HFFc6 (cell line): ENCODE data around the gene GALNT17. TPM values are rescaled to one million over a fixed set of nuclear protein-coding genes. Genes with fewer than 3 reads are reported as not detected.

Experiments used
- DNase-seq: peaks from one replicate; pipeline ENCODE4 v3.0.0-alpha.2; 2018
- H3K27ac Mint-ChIP-seq: 2 replicates; pipeline ENCODE4 v1.8.0; 2020; ENCODE audit warnings: mild to moderate bottlenecking, mixed read lengths
- H3K27me3 Mint-ChIP-seq: 2 replicates; pipeline ENCODE4 v1.8.0; 2021; ENCODE audit warnings: mild to moderate bottlenecking, moderate library complexity, mixed read lengths; ENCODE audit not compliant: insufficient read depth
- H3K36me3 Mint-ChIP-seq: 2 replicates; pipeline ENCODE4 v1.8.0; 2021; ENCODE audit warnings: low read depth, mixed read lengths
- H3K4me1 Mint-ChIP-seq: 2 replicates; pipeline ENCODE4 v1.8.0; 2020; ENCODE audit warnings: low read depth, mixed read lengths
- H3K4me3 Mint-ChIP-seq: 2 replicates; pipeline ENCODE4 v1.8.0; 2020; ENCODE audit warnings: mild to moderate bottlenecking, moderate library complexity, mixed read lengths
- H3K9me3 Mint-ChIP-seq: 2 replicates; pipeline ENCODE4 v1.8.0; 2020; ENCODE audit warnings: mild to moderate bottlenecking, mixed read lengths
- CTCF ChIP-seq: fragments of 200-600 bp; sonication (generic); IDR thresholded peaks from 2 replicates; pipeline ENCODE4 v1.5.0; 2021; ENCODE audit warnings: antibody characterized with exemption, mild to moderate bottlenecking
- total RNA-seq, 6 experiments: library from RNA; stranded (reverse); fragmentation: NEBNext Ultra II Directional; extraction: Animal tissue kit (Norgen Biotek cat#: 25700); gene quantifications; 2 replicates in 1 of 6; 3 replicates in 5 of 6; pipeline ENCODE4 v1.2.3, GENCODE V29; 2021

The GALNT17 gene
- total RNA-seq, 6 experiments from 2014 or later: not detected

- peaks cover 61% of the 10 kb centered on the region for H3K9me3 Mint-ChIP-seq
- H3K4me1 Mint-ChIP-seq: no peaks in the 10 kb centered on the region
Measured at GRCh38 chr7:71361451-71362032, 229.6 kb downstream of the GALNT17 start.

DNA sequence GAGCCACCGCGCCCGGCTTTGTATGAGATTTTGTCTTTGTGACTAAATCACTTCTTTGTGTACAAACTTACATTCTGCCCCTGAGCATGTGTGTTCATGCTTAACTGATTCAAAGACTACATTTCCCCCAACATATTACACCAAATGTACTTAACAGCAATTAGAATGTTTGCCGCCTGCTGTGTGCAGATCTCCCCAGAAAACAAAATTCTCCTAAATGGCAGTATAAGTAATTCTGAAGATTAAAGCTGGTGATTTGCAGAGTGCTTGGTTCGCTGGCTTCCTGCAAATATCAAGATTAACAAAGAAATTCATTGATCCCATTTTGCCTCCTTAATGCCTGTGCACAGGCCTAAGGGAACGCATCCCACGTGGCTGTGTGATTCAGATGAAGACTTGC lies 230.3 kb downstream of the GALNT17 start:
- Mint-ChIP-seq H3K9me3 (peaks cover 57% of the 10 kb centered on the region), H3K36me3 (no peaks in the 10 kb centered on the region; the same call in 1 of the 2 replicates), H3K4me1 (no peaks in the 10 kb centered on the region), H3K27ac (no peak overlapping the region), H3K4me3 (no peak overlapping the region), H3K27me3 (peaks cover 2% of the 10 kb centered on the region; the same call in 1 of the 2 replicates)
- TF ChIP-seq CTCF: no peak
- no peak for DNase-seq

More at GRCh38 chr7:71361451-71362032, 229.6 kb downstream of the GALNT17 start:
- Mint-ChIP-seq H3K27ac (no peak overlapping the region), H3K4me3 (no peak overlapping the region), H3K36me3 (no peaks in the 10 kb centered on the region; the same call in 1 of the 2 replicates), H3K27me3 (peaks cover 2% of the 10 kb centered on the region; the same call in 1 of the 2 replicates)
- TF ChIP-seq CTCF: no peak
- DNase-seq: no peak

DNA sequence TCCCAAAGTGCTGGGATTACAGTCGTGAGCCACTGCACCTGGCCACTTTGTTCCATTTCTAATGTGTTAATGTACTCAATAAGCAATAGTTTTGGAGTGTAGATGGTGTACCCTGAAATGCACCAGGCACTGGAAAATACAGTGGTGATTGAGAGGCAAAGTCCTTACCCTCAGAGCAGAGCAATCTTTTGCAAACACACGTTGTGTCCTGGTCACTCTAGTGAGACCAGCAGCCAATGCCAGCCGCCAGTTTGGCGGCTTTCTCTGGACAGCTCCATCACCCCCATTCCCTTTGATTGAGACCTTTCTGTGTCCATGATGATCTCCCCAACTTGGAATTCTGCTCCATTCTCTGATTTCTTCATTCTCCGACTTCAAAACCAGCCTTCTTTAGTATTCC lies 231.3 kb downstream of the GALNT17 start:
- no peak for DNase-seq
- no peak for TF ChIP-seq CTCF
- Mint-ChIP-seq H3K27ac (no peak overlapping the region), H3K4me1 (no peaks in the 10 kb centered on the region), H3K9me3 (peaks cover 54% of the 10 kb centered on the region), H3K4me3 (no peak overlapping the region), H3K27me3 (peaks cover 2% of the 10 kb centered on the region; the same call in 1 of the 2 replicates), H3K36me3 (no peaks in the 10 kb centered on the region; the same call in 1 of the 2 replicates)

- no peak for TF ChIP-seq CTCF
- H3K27me3 Mint-ChIP-seq: peaks cover 2% of the 10 kb centered on the region; the same call in 1 of the 2 replicates
- H3K4me3 Mint-ChIP-seq: no peak overlapping the region
- peaks cover 53% of the 10 kb centered on the region for H3K9me3 Mint-ChIP-seq
- no peak for DNase-seq
- no peak overlapping the region for H3K27ac Mint-ChIP-seq
- H3K4me1 Mint-ChIP-seq: no peaks in the 10 kb centered on the region
- H3K36me3 Mint-ChIP-seq: no peaks in the 10 kb centered on the region; the same call in 1 of the 2 replicates
Measured at GRCh38 chr7:71363627-71364026, 231.7 kb downstream of the GALNT17 start.

DNA sequence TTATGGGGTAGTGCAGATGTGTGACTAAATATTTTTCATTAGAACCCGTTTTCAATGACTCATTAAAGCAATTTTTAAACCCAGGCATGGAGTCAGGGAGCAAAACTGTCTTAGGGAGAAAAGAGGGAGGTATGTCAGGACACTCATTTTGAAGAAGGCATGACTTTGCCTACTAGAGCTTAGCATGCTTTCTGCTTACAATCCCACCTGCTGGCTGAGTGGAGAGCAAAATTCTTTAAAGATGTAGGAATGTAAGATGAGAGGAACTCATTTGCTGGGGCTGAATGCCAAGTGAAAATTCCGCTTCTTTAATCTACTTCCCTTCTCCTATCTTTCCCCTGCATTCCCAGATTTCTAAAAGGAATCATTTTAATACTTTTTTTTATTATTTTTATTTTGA lies 232.6 kb downstream of the GALNT17 start:
- H3K27ac Mint-ChIP-seq: no peak overlapping the region
- peaks cover 54% of the 10 kb centered on the region for H3K9me3 Mint-ChIP-seq
- TF ChIP-seq CTCF: no peak
- no peak overlapping the region for H3K4me3 Mint-ChIP-seq
- DNase-seq: no peak
- H3K4me1 Mint-ChIP-seq: no peaks in the 10 kb centered on the region
- H3K36me3 Mint-ChIP-seq: no peaks in the 10 kb centered on the region; the same call in 1 of the 2 replicates
- peaks cover 2% of the 10 kb centered on the region; the same call in 1 of the 2 replicates for H3K27me3 Mint-ChIP-seq
